ENCODE data around the gene IZUMO1.
"Not testable (repeated sequence)": the region's sequence is repeated elsewhere in the genome, so short reads cannot be mapped to it uniquely, and the experiment has no call there.

IZUMO1 gene

GRCh38 chr19:48735031-48735615 is 11.6 kb downstream of the IZUMO1 start:
- no peak for DNase-seq

DNA sequence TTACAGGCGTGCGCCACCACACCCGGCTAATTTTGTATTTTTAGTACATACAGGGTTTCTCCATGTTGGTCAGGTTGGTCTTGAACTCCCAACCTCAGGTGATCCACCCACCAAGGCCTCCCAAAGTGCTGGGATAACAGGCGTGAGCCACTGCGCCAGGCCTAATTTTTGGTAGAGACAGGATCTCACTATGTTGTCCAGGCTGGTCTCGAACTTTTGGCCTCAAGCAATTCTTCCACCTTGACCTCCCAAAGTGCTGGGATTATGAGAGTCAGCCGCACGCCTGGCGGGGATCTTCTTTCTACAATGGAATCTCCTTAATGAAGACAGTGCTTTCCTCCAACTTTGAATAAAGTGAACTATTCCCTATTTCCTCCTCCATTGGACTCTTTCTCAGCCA is 12.1 kb downstream of the IZUMO1 start:
- no peak for DNase-seq

DNA sequence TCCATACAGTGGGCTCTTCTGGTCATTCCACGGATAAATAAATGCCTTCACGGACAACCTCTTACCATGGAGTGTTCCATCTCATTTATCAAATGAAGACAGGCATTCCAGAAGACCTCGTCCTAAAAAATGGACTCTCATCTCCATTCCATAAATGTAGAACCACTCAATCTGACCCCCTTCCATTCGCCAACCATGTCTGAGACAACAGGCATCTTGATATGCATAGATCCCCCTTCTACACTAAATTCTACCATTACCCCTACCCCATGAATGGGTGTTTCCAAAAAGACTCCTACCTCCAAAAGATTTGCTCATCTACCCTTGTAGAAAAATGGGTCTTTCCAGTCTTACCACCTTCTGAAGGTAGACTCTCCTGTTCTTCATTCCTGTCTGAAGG is 15.3 kb downstream of the IZUMO1 start:
- DNase-seq, result no peak

- no peak for DNase-seq
Measured at GRCh38 chr19:48728911-48729664, 17.6 kb downstream of the IZUMO1 start.

GRCh38 chr19:48726556-48726955 is 20.2 kb downstream of the IZUMO1 start:
- DNase-seq, result peak; percentile 65

DNA sequence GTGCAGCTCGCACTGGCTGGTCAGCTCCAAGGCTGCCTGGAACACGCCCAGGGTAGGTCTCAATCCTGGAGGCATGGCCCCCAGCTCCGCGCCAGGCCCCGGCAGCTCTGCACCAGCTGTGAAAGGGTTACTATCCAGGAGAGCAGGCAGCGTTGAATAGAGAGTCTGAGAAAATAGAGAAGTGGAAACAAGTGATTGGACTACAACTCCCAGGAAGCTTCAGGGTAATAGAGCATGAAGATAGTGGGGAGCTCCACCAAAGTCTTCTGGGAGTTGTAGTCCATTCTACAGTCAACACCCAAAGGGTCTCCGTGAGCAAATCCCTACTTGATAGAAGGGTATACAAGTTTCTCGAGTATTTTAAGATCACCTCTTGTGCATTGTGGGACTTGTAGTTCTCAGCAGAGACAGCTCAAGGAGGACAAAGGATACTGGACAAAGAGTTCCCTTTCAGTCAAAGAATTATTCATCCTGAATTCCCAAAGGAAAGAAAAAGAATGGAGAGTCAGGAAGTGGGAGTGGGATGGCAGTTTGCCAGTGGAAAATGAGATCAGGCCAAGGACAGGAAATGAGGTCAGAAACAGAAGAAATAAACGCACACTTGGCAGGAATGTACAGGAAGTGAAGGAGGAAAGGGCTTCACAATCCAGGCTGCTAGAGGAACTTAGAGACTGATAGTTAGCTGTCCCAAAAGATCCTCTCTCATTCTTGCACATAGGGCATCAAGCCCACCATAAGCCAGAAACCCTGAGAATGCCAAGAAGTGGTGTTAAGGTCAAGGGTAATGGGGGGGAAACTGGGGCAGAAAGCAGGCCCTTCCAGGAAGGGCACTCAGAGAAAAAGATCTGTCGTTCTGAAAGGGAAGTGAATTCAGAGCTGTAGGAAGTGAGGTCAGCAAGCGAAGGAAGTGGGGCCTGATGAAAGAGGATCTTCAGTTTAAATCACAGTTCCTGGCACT is 21.6 kb downstream of the IZUMO1 start:
- DNase-seq, result peak; percentile 95

- no peak for DNase-seq
Measured at GRCh38 chr19:48722196-48722708, 24.5 kb downstream of the IZUMO1 start.

- DNase-seq, result peak; percentile 99
Measured at GRCh38 chr19:48720613-48721296, 26.0 kb downstream of the IZUMO1 start.

DNA sequence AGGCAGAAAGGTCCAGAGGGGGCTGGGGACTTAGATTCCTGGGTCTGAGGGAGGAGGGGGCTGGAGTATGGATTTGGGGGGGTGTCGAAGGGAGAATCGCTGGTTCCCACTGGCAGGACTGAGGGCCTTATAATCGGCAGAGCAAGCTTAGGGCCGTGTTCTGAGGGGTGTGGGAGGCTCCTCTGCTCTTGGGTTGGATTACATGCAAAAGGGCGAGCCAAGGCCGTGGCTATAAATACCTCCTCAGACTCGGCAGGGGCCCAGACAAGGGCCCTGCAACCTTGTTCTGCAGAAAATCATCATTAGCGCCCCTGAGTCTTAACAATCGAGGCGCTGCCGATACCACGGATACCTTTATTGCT is 26.5 kb downstream of the IZUMO1 start:
- DNase-seq, result no peak

- no peak for DNase-seq
Measured at GRCh38 chr19:48719263-48720171, 27.2 kb downstream of the IZUMO1 start, which contains the start of gene MAMSTR. TSS of gene MAMSTR (minus strand) at chr19:48719725. CDS start at chr19:48719031, 694 bp downstream.

DNA sequence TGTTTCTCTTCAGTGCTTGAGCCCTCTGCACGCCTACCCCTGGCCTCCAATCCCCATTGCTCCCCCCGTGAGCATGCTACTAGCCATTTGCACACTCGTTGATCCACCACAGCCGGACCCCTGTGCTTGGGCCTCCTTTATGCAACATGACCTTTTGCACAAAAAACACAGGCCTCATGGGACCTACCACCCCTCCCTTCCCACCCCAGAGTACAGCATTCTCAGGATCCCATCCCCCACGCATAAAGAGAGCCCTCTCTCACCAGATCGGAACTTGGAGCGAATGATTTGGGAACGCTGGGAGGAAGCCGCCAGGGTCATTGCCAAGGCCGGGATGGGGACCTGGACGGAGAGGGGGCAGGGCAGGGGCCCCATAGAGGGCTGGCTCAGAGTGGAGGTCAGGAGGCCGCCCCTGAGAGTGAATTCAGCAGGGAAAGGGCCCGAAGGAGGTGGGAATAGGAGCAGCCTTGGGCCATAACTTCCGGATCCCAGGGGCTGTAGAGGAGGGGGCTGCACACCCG is 27.9 kb downstream of the IZUMO1 start:
- DNase-seq, result no peak

GRCh38 chr19:48718106-48718505 is 28.6 kb downstream of the IZUMO1 start:
- not testable (repeated sequence) for DNase-seq

DNA sequence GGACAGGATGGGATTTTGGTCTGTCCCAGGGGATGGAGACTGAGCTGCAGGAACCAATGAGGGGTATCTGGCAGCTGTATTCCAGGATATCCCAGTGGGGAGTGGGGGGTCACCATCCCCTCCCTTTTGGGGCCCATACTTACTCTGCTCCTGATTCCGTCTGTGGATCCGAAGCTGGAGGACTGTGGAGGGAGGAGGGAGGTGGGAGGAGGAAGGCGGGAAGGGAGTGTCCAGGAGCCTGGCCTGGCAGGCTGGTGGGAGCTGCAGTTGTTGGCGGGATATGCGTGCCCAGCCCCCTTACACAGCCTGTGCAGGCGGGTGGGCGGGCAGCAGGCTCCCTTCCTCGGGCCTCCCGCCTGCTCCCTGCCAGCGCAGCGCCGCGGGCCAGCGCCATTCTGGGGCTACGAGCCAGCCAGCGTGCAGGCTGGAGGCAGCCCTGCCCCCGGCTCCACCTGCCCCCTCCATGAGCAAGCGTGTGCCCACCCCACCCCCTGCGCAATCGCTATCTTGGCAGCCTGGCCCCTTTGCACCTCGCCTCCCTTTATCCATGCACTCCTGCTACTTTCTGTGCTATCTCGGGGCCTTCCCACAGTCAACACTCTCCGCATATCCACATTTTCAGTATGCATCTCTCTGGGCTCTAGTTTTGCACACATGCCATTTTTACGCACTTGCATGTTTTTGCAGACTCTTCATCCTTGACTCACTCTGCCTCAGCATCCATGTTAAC is 30.0 kb downstream of the IZUMO1 start:
- DNase-seq, result peak; percentile 52

DNA sequence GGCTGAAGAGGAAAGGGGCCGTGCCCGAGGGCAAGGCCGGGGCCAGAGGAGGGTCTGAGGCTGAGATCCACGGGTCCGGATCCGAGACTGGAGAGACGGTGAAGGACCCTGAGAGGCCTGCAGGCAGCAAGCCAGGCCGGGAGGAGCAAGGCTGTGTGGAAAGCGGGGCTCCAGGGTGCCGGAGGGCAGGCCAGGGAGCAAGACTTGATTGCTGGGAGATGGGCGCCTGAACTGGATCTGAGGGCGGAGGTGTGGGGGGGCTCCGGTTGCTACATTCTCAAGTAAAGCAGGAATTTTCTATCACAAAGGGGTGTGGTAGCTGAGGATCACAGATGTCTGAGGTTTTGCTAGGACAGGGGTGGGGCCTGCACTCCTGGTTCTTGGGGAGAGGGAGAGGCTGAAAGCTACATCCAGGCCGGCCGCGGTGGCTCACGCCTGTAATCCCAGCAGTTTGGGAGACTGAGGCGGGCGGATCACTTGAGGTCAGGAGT is 31.0 kb downstream of the IZUMO1 start:
- no peak for DNase-seq

DNA sequence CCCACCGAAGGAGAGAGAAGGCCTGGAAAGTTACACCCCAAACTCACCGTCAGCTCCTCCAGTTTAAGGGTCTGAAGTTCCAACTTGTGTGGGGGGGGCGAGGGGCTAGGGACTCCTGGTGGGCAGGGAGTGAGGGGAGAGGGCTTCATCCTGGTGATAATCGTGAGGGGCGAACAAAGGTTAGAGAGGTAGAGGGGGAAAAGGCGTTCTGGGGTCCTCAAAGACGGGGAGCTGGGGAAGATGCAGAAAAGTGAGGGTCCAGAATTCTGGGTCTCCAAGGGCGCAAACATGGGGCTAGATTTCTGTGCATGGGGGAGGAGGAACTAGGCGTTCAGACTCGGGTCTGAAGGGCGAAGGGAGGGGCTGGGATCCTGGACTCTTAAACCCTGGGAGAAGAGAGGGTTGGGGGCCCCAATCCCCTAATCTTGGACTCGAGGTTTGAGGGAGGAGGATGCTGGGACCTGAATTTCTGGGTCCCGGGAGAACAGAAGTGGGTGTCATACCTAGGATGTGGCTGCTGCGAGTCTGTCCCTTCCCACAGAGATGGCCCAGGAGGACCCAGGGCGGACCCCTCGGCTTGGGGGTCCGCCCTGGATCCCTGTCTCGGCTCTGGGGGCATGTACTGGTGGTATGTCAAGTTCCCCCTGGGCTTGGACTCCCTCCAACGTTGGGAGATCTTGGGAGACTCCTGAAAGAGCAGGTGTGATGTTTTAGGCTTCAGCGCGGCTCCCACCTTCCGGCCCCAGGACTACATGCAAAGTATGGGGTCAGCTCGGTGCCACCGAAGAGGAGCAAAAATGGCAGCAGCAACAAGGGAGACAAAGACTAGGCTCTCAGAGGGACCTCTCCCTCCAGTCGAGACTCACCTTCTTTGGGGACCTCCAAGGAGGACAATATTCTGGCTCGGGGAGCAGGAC is 31.7 kb downstream of the IZUMO1 start:
- no peak for DNase-seq

DNA sequence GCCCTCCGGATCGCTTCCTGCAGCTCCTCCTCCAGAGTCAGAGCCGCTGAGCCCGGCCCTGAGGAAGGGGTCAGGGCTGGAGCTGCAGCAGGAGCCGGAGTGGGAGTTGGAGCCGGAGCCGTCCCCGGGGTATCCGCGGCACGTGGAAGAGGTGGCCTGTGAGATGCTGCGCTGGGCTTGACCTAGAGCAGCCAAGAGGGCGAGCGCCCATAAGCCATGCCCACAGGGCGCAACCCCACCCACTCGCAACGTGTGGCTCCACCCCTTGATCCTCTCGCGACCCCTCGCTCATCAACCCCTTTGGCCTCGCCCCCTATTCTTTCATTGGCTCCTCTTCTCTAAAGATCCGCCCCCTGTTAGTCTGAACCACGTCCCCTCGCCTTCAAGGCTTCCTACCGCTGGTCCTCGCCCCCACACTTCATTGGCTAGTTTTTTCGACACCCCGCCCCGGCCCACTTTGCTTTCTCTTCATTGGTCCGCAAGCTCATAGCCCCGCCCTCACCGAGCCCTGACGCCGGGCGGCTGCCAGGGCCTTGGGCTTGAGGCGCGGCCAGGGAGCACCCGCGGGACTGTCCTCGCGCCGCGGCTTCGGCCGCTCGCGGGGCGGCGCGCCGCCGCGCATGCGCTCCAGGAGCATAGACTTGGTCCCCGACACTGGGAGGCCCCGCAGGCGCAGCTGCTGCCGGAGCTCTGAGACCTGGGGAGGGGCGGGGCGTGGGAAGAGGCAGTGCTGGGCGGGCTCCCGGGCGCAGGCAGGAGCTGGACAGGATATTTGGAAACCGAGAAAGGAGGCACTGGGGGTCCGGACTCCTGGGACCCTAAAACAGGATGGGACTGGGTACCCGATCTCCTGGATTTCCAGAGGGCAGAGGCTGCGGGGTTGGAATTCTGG is 32.6 kb downstream of the IZUMO1 start:
- peak; percentile 100 for DNase-seq

DNA sequence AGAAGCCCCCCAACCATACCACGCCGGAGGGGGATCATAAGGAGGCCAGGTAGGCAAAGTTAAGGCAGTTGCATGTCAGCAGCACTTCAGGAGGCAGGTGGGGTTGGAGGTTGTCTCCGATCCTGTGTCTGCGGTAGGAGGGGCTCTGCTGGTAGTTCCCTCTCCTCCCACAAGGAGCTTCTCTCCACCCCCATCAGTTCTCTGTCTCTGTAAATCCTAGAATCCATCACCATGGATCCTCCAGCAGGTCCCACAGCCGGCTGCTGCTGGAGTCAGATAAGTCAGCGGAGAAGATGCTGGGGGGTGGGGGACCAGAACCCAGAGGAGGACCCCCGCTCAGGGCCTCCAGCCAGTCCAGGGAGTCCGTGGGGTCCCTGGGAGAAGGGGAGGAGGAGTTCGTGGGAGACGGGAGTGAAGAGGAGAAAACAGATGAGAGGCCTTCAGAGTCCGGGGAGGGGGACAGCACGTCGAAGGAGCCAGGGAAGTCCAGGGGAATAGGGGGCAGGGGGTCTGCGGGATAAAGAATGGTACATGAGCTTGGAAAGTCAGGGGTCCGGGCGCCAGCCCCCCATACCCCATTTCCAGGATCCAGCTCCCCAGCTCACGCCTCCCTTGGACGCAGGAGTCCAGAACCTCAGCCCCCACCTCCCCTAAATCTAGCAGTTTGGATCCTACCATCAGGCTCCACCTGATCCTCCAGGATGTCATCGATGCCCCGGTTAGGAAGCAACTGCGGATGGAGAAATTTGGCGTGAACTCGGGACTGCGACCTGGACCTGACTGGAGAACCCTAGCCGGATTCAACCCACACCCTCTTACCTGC is 33.5 kb downstream of the IZUMO1 start:
- peak; percentile 60 for DNase-seq

All from hematopoietic multipotent progenitor cell treated with erythropoietin and hydrocortisone succinate and interleukin-3 and kit ligand, for 4 days (in vitro differentiated cells).